HTR-8/SVneo (cell line): Measurements from ENCODE around the gene DSCAML1.

Experiments
- DNase-seq: peaks from one replicate; pipeline ENCODE4 v3.0.0; 2011; ENCODE audit warnings: low spot score, mixed read lengths; ENCODE audit not compliant: insufficient read length
- FAIRE-seq: peaks from 2 replicates; lab custom pipeline; 2011; peaks lifted over from hg19 to GRCh38; lab: Jason Lieb, UNC

The DSCAML1 gene

DNA sequence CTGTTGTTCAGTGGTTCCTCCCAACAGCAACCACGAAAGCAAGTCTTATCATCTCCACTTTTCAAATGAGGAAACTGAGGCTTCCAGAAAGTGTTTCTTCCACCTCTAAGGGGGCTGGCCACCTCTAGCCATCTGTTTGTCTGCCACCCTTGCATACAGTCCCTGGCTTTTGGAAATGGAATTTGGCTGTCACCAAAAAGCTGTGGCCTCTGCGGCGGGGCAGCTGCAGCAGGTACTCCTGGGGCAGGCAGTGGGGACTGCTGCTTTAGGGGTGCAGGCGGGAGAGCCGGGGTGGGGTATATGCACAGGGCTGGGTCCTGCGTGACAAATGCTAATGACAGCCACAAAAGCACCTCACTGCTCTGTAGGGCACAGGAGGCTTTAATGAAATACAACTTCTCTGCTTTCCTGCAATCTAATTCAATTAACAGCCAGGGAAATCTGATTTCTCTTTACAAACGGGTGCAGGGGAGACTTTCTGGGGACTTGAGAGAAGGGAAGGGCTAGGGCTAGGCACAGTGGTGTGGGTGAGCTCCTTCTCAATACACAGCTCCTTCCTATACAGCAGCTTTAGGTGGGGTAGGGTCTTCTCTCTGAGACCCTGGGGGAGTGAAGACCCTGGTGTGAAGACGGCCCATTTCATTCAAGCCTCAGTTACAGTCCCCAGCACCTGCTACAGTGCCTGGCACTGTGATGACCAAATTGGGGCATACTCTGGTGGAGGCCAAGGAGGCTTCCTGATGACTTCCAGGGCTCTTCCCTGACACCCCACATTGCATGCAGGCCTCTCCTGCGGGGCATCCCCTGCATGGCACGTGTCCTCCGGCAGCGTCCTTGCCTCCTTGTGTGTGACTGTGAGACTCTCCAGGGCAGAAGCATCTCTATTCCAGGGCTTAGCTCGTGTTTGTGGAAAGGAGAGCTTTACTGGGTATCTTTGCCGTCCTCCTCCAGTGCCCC lies 307.7 kb downstream of the DSCAML1 start:
- FAIRE-seq (no peak), DNase-seq (no peak)

DNA sequence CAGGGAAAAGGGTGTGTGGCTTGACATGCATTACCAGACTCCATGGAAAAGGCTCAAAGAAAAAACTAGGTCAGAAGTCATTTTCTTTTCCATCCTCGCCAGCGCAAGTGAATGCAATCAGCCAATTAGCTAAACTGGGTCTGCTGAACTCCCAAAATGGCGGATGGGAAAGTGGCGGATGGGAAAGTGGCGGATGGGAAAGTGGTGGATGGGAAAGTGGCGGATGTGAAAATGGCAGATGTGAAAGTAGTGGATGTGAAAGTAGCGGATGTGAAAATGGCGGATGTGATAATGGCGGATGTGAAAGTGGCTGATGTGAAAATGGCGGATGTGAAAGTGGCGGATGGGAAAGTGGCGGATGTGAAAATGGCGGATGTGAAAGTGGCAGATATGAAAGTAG lies 311.0 kb downstream of the DSCAML1 start:
- FAIRE-seq = no peak
- no peak for DNase-seq

DNA sequence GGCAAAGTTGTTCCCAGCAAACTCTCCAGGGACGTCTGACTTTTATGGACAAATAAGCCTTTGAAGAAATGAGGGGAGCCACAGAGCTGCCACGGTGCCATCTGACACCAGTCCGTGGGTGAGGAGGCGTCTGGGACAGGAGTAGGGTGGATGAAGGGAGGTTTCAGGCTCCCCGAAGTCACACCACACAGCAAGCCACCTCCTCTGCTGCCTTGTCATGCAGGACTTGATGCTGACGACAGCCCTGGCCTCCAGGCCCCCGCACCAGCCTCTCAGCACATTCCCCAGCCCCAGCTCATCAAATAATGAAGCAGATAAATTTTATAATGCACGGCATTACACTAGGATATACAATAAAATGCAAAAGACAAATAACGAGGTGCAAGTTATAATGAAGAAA lies 312.9 kb downstream of the DSCAML1 start:
- FAIRE-seq (no peak), DNase-seq (no peak)

DNA sequence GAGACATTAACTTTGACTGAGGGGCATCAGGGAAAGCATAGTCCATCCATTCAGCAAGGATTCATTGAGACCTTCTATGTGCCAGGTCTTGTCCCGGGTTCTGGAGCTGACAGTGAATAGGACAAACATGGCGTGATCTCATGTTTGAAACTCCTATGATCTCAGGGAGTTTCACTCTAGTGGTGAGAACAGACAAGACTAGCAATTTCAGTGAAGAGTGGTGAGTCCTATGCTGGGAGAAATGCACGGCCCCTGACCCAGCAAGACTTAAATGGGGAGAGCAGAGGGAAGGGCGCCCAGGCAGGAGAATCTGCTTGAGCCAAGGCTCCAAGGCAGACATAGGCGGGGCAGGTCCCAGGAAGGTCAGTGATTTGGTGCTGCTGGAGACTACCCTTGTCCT lies 313.6 kb downstream of the DSCAML1 start:
- no peak for FAIRE-seq
- no peak for DNase-seq

DNA sequence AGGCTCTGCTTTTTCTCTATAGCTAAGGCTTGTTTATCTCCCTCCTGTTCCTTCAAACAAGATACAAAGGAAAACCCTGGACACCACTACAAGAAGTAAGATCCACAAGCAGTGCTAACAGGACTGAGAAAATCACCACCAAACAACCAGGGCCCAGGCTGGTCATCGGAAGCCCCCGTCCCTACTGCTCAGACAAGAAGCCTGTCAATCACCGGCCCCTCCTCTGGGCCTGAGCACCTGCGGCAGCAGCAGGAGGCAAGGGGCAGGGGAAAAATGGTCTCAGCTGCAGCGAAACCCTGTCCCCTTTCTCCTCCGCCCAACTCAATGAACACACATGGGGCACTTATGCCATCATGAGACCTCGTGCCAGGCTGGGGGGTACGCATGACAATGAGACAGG lies 314.1 kb downstream of the DSCAML1 start:
- FAIRE-seq (no peak), DNase-seq (no peak)

DNA sequence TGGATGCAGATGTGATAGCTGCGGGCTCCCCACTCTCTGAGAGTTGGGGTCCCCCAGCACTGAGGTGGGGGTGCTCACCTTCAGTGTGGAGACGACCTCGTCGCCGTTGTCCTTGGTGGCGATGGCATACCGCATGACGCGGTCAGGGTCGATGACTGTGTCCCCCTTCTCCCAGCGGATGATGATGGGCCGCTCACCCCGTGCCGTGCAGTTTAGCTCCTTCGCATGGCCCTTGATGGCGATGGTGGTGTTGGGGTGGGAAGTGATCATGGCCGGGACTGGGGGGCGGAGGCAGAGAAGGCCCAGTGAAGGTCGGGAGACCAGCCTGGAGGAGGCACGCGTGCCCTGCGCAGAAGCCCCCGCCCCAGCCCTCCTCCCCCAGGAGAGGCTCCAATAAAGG lies 315.1 kb downstream of the DSCAML1 start:
- DNase-seq (no peak), FAIRE-seq (no peak)

DNA sequence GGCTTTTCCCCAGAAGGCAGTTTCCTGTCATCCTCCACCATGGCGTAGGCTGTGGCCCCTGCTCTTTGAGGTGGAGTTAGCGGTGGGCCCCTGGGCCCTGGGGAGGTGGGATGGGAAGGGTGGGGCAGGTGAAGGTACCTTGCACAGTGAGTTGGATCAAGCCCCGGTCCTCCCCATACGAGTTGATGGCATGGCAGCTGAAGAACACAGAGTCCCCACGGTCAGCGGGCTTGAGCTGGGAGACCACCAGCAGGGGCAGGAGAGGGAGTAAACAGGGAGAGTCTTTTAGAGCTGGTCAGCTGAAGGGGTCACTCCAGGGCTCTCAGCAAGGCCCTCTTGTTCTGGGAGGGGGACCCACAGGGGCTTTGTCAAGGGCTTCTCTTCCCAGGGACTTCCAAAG lies 316.0 kb downstream of the DSCAML1 start:
- no peak for FAIRE-seq
- no peak for DNase-seq

DNA sequence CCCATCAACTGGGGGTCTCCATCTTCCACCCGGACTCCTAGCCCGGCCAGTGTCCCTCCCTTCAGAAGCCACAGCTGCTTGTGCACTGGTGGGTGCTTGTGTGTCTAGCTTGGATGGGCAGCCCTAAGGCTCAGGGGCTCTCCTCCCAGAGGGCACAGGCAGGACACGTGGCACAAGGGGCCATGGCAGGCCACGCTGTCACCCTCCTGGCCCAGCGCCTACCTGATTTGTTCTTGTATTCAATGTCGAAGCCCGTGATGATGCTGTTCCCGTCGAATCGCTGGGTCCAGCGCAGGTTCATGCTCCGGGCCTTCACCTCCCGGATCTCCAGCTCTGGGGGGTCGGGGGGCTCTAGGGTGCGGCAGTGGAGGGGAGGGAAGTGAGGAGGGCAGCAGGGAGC lies 316.8 kb downstream of the DSCAML1 start:
- DNase-seq (no peak), FAIRE-seq (no peak)

DNA sequence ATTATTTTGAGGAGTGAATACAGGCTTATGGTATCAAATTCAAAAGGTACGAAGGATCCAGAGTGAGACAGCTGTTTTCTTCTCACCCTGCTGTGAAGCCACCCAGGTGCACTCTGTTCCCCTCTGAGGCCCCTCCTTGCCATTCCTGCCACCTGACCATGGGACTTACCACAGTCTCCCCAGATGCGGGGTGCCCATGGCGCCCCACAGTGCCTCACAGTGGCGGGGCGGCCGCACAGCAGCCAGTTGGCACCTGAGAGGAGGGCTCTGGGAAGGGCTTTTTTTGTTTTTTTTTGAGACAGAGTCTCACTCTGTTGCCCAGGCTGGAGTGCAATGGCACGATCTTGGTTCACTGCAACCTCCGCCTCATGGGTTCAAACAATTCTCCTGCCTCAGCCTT lies 317.6 kb downstream of the DSCAML1 start:
- FAIRE-seq (no peak), DNase-seq (no peak)

DNA sequence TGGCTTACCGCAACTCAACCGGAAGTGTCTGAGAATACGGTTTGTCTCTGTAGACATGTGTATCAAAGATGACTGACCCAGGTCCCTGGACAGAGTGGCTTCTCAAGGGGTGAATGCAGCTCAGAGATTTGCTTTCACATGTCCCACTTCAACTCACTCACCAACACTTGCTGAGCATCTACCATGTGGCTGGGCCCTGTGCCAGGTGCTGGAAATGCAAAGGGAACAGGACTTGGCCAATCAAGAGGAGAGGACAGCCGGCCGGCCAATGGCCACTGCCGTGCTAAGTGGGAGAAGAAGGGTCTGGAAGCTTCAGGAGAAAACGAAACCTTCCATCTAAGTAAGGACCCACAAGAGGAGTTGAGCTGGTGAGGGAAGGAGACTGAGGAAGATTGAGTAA lies 318.1 kb downstream of the DSCAML1 start:
- DNase-seq (no peak), FAIRE-seq (no peak)

DNA sequence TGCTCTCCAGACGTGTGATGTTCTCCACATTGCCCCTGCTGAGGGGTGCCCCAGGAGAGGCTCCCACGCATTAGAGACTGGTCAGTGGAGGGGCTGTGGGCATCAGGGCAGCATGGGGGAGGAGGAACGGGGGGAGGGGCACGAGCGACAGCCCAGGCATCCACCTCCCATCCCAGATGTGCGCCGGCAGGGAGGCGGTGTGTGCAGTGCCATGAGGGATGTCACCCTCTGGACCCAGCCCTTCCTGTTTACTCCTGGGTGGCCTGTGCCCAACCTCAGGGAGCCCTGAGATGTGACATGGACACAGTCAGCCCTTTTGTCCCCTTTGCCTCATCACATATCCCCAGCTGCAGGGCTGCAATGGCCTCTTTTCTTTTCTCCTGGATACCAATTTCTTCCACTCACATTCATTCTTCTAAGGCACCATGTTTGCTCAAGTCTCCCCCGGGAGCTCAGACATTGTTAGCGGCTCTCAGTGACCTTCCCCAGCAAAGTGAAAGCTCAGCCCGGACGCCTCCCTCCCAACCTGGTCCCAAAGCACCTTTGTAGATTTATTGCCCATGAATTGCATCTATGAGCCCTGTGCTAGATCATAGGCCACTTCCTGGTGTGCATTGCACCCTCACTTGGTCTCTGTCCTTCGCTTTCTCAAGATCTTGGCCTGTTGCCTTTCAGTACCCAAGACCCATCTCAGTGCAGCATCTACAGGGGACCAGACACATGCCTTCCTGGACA lies 318.7 kb downstream of the DSCAML1 start:
- FAIRE-seq (no peak), DNase-seq (no peak)

DNA sequence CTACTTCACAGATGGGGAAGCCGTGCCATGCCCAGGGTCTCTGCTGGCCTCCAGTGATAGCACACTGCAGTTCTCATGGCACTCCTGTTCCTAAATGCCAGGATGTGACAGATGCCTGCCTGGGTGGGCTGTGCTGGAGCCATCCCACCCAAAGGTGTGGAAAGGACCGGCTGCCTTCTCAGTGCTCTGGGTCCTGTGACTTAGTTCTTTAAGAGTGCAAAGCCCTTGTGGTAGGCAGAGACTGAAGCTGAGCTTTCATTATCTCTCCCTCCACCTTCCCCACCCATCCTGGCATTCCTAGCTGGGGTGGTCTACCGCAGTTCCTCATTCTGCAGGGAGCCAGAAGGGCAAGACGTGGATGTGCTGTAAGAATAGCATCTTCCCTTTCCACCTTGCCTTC lies 319.3 kb downstream of the DSCAML1 start:
- no peak for DNase-seq
- FAIRE-seq = no peak

DNA sequence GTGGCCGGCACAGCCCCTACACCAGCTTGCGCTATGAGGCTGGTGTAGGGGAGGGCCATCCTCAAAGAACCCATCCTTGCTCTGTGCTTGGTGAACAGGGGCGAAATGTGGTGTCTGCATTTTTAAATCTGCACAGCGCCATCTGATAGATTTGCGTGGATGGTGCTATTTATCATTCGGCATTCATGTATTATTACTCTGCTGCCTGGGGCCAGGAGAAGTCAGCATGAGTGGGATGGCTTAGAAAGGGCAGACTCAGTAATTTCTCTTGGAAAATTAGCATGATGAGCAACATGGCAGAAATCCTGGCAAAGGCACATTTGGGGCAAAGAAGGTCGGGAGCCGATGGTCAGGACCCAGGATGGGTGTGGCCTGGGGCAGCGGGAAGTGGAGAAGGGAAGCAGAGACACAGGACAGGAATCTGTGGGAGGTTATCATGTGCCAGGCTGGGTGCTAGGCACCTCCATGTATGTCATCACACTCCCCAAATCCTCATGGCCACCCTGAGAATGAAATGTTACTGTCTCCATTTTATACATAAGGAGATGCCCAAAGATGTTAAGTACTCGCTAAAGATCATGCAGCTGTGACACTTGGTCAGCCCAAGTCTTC lies 320.4 kb downstream of the DSCAML1 start:
- no peak for FAIRE-seq
- DNase-seq = no peak

DNA sequence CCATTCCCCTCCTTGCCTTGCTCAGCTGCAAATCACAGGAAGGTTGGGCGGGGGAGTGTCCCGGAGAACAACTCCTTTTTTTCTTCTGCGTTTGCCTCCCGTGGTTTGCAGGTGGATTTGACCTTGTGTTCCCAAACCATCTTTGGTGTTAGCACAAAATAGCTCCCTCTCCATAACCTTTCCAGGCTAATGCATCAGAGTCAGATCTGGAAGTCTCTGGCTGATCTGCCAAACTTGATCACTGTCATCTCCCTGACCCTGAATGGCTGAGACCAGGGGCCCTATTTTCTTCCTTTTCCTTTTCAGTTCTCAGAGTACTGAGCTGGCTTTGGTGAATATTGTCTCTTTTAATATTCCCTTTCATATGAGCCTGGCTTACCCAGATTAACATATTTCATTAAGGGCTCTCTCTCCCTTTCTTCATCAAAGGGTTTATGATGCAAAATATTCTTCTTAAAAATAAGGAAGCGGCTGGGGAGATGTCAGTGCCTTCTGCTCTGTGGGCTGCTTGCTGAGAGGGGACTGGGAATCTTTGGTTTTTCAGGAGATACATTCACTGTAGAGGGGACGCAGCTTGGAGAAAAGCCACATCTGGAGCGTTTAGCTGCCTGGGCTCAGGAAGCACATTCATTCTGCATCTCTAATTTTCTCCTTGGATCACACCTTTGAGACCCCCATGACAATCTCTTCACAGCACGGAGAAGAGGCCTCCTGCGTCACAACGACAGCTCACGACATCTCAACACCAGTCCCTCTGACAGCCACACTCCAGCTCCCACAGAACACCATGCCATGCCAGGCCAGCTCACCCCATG lies 321.1 kb downstream of the DSCAML1 start:
- DNase-seq (no peak), FAIRE-seq (no peak)

DNA sequence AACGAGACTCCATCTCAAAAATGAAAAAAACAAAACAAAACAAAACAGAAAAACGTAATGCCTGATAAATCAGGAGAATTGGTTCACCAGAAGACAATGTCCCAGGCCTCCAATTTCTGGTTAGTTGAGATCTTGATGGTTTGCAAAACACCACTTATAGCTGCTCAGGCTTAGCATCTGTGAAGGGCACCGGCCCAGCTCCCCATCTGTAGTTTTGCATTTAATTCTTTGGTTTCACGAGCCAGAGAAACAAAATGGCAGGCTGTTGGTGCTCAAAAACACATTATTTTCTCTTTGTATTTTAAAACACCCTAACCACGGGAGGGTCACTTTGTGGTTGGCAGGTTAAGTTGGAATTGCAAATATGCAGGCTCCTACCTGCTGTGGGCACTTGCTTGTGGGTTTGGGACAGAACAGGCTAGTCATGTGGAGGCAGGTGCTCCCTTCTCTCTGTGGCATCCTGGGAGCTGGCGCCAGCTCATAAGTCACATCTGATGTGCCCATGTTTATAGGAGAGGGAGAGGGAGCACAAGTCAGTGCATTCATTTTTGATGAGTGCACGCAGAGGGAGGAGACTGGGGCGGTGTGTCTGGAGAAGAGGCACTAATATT lies 323.4 kb downstream of the DSCAML1 start:
- DNase-seq = no peak
- no peak for FAIRE-seq

DNA sequence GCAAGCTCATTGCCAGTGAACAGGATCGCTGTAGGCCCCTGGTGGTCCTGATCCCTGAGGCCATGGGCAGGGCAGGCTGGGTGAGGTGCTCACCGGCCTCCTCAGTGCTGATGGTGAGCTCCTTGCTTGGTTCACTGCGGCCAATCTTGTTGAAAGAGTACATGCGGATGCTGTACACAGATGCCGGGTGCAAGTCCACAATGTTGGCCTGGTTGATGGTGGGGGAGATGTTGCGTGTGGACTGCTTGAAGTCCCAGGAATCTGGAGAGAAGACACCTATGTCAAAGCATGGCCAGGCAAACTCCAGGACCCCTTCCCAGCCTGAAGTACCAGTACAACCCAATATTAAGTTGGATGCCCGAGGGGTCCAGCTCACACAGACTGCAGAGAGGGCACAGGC lies 325.2 kb downstream of the DSCAML1 start:
- DNase-seq (no peak), FAIRE-seq (no peak)

DNA sequence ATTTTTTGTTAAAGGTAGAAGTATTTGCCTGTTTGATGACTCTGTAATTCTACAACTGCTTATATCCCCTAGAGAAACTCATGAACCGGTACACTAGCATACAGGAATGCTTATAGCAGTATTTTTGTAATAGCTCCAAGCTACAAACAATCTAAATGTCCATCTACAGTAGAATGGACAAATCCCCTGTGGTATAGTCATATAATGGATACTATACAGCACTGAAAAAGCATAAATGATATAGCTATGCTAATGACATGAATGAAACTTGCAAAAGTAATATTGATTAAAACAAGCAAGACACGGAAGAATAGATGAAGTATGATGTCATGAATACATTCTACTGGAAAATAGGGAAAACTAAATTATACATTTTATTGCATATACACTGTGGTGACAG lies 326.4 kb downstream of the DSCAML1 start:
- FAIRE-seq = no peak

DNA sequence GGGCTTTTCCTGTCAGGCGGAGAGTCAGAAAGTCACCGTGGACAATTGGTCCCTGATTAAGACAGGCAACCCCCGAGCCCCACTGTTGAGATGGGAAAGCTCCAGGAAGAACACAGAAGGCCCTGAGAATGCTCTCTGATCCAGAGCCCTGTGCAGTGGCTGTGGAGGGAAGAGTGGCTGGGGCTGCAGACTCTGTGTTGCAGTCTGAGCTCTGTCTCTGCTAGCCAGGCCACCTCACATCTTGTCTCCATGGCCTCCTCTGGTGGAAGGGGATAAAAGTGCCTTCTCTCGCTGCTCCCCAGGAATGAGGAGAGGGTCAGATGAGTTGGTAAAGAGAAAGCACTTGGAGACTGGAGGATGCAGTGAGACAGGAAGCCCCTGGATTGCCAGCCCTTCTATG lies 328.1 kb downstream of the DSCAML1 start:
- no peak for DNase-seq
- FAIRE-seq = no peak

More for the DNA sequence above, 326.4 kb downstream of the DSCAML1 start:
- no peak for DNase-seq

DNA sequence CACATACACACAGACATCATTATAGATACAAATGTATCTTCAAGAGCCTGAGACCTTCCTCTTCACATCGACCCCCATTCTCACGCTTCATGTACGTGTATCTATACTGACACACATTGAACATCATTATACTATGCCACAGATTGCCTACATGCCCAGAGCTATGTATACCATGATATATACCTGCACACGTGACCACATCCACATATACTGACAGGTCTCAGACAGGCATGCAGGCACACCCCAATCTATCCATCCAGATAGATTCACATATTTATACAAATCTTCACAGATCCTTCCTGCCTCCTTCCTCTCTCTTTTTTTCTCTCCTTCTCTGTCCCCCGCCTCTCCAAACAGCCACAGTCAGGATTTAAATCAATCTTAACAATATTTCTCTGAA lies 329.2 kb downstream of the DSCAML1 start:
- no peak for FAIRE-seq
- no peak for DNase-seq

DNA sequence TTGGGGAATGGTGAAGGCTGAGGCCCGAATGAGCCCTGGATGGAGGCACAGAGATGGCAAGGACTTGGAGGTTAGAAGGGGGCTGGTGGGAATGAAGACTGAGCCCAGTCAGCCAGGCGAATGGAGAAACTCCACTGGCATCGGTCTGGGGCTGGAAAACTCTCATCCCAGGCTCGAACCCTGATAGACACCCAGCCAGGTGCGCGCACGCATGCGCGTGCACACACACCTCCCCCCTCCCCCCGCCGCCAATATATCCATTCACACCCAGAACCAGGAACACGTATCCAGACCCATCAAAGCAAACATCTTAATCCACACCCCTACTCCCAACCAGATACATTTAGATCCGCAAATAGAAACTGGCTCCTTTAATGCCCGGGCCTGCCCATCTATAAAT lies 330.1 kb downstream of the DSCAML1 start:
- FAIRE-seq = no peak

More for the DNA sequence above, 330.1 kb downstream of the DSCAML1 start:
- DNase-seq = no peak
